GM21447 (cell line): ENCODE results near the gene TKT.
"Not testable (repeated sequence)": the region's sequence is repeated elsewhere in the genome, so short reads cannot be mapped to it uniquely, and the experiment has no call there.

Experiments used
- ATAC-seq: cut with Tn5 transposase; IDR thresholded peaks from one replicate; pipeline ENCODE4 v1.9.1; 2021; ENCODE audit not compliant: unreplicated experiment

TKT gene

GRCh38 chr3:53260286-53260785, 4.5 kb upstream of the TKT start:
- no peak for ATAC-seq

GRCh38 chr3:53259427-53260259, 3.8 kb upstream of the TKT start:
- ATAC-seq: no peak

- no peak for ATAC-seq
Measured at GRCh38 chr3:53258600-53259426, 3.0 kb upstream of the TKT start.

- ATAC-seq: no peak
Measured at GRCh38 chr3:53257465-53257864, 1.6 kb upstream of the TKT start.

GRCh38 chr3:53256704-53257055, 858 bp upstream of the TKT start:
- ATAC-seq: no peak

- ATAC-seq: peak; percentile 39
Measured at GRCh38 chr3:53255423-53255774, 423 bp downstream of the TKT start.

GRCh38 chr3:53254509-53255422, 1.1 kb downstream of the TKT start:
- ATAC-seq: peak; percentile 53

GRCh38 chr3:53253707-53254508, 1.9 kb downstream of the TKT start:
- ATAC-seq: no peak

GRCh38 chr3:53252947-53253322, 2.9 kb downstream of the TKT start:
- not testable (repeated sequence) for ATAC-seq

GRCh38 chr3:53252096-53252946, 3.5 kb downstream of the TKT start:
- ATAC-seq: no peak

- no peak for ATAC-seq
Measured at GRCh38 chr3:53250881-53251605, 4.8 kb downstream of the TKT start.

GRCh38 chr3:53250453-53250852, 5.4 kb downstream of the TKT start:
- ATAC-seq: no peak

- no peak for ATAC-seq
Measured at GRCh38 chr3:53248161-53248560, 7.7 kb downstream of the TKT start.

- ATAC-seq: no peak
Measured at GRCh38 chr3:53247619-53248018, 8.2 kb downstream of the TKT start.

- no peak for ATAC-seq
Measured at GRCh38 chr3:53244271-53244670, 11.6 kb downstream of the TKT start.

- ATAC-seq: no peak
Measured at GRCh38 chr3:53243785-53244184, 12.0 kb downstream of the TKT start.

- no peak for ATAC-seq
Measured at GRCh38 chr3:53243165-53243564, 12.7 kb downstream of the TKT start.

- ATAC-seq: no peak
Measured at GRCh38 chr3:53242642-53243041, 13.2 kb downstream of the TKT start.

GRCh38 chr3:53242155-53242554, 13.7 kb downstream of the TKT start:
- ATAC-seq: no peak
